Forelimb muscle (tissue), 1 donor: ENCODE measurements around the gene NFIL3. TPM values are rescaled to one million over a fixed set of nuclear protein-coding genes. Genes with fewer than 3 reads are reported as not detected.

ENCODE experiments used
- DNase-seq: peaks from one replicate; pipeline ENCODE4 v3.0.0-alpha.2; 2013; ENCODE audit warnings: low read depth
- polyA plus RNA-seq: library from polyadenylated mRNA; unstranded; fragments of 120-200 nt; gene quantifications from one replicate; pipeline ENCODE4 v1.2.1, GENCODE V29; 2013; ENCODE audit not compliant: insufficient read length

Gene NFIL3
- polyA plus RNA-seq, 1 donor: 24.9 TPM

DNA sequence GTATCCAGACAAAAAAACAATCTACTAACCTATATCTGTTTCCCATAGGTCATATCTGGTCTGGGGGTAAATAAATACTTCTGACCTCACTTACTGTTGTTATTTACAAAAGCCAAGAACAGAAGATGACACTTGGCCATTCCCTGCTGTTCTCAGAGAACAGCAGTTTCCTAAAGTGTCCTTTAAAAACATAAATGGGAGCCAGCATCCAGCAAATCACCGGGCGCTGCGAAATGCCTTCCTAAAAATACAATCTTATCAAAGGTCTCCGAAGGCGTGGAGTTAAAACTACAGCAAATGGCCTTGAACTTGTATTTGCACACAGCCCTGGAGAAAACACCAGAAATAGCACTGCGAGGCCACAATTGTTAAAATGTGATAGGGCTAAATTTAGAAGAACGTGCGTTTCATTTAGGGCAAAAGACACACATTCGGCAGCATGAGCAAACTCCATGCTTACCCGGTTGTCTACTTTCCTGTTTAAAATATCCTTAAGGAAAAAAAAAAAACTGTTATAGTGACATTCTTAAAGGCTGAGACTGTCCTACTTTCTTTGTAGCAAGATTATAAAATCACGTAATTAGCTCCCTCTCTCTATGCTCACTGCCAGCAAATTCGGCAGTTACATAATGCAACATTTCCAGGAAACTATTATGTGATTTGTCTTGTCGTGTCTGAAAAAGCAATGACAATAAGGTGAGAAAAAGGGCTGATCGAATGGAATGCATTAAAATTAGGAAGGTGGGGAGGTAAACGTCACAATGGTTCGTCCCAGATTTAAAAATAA, 1.5 kb downstream of the NFIL3 start:
- DNase-seq: no peak

DNA sequence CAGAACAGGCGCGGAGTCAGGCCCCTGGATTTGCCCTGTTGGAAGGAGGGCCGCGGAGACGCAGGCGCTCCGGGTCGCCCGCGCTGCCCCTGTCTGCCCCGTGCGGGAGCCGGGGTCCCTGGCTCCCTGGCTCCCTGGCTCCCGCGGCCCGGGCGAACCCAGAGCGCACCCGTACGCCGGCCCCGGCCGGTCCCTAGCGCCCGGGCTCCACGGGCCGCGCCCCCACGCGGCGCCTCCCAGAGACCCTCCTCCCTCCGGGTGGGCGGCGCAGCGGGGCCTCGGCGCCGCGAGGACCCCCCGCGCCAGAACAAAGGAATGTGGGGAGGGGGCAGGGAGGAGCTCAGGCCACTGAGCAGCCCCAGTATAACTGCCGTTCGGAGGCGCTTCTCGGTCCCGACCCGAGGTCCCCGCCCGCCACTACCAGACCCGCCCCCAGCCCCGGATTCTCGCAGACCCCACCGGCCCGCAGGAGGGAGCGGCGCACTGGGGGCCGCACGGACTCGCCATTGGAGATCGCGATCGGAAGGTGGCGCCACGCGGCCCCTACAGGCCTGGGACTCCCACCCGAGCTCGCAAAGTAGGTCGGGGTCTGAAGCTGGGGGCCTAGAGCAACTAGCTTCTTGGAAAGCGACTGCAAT, 2.4 kb downstream of the NFIL3 start:
- DNase-seq: no peak

- DNase-seq: no peak
Observed at GRCh38 chr9:91420501-91421127, 3.0 kb downstream of the NFIL3 start.

- no peak for DNase-seq
Observed at GRCh38 chr9:91419222-91420191, 4.1 kb downstream of the NFIL3 start.

DNA sequence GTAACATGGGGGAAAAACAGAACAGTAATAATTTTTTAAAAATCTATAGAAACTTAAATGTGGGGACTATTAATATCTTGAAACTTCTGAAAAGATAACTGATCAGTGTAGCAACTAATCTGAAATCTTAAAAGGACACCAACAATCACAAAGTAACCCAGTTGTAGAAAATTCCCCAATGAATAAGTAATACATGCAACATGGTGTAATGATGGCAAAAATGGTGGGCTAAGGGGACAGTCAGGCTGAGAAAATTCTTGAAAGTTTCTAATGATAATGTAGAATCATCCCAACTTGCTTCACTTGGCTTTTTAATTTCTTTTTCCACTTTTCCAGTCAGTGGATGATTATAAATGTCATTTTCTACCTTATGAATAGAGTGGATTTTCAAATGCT, 5.4 kb downstream of the NFIL3 start:
- no peak for DNase-seq

GRCh38 chr9:91417602-91418214, 5.9 kb downstream of the NFIL3 start:
- no peak for DNase-seq

- no peak for DNase-seq
Observed at GRCh38 chr9:91416096-91416712, 7.4 kb downstream of the NFIL3 start.

GRCh38 chr9:91415290-91415689, 8.3 kb downstream of the NFIL3 start:
- no peak for DNase-seq

GRCh38 chr9:91412941-91413340, 10.7 kb downstream of the NFIL3 start:
- DNase-seq: no peak

- DNase-seq: no peak
Observed at GRCh38 chr9:91411096-91411771, 12.4 kb downstream of the NFIL3 start.

DNA sequence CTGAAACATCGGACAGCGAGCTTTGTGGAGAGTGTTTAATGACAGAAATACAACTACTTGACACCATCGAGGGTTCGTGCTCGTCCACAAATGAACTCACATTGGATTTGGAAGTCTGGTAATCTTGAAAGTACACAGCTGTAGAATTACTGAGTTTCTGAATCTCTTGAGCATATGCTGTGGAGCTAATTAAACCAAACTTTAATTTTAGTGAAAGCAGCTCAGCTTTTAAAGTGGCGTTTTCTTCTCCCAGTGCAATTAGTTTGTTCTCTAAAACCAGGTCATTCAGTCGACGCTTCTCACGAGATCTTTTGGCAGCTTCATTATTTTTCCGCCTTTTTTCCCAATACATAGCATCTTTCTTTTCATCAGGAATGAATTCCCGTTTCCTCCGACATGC, 13.5 kb downstream of the NFIL3 start:
- DNase-seq: no peak

GRCh38 chr9:91408475-91408874, 15.2 kb downstream of the NFIL3 start:
- DNase-seq: no peak

DNA sequence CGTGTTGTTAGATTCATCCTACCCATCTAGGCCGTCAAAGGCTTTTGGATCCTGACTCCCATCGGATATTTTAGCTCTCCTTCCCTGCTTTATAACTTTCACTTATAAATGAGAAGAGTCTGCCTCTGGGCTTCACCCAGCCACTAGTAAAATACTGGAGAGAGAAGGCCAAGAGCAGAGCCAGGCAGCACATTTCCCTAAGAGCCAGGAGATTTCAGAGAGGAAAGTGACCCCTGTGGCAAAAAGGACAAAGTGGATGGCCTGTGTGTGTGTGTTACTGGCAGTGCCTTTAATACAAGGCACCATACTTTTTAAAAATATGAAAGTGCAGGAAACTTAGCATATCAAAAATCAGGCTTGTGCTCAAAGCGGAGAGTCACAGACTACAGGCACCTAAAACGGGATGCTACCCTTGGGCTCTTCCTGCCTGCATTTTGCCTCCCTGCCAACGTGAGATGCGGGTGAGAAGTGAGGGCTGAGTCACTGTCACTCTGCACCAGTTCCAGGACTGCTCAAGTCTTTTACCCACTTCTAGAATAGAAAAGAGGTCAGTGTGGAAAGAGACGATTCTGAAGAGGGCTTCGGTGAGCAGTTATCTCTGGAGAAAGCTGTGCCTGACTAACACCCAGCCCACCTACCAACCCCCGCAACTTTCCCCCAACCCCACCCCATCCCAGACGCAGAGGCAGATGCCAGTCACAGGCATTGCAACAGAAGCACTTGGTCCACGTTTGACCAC, 15.9 kb downstream of the NFIL3 start:
- no peak for DNase-seq

GRCh38 chr9:91405343-91406077, 18.1 kb downstream of the NFIL3 start:
- DNase-seq: no peak

GRCh38 chr9:91403665-91404543, 19.7 kb downstream of the NFIL3 start:
- DNase-seq: no peak

DNA sequence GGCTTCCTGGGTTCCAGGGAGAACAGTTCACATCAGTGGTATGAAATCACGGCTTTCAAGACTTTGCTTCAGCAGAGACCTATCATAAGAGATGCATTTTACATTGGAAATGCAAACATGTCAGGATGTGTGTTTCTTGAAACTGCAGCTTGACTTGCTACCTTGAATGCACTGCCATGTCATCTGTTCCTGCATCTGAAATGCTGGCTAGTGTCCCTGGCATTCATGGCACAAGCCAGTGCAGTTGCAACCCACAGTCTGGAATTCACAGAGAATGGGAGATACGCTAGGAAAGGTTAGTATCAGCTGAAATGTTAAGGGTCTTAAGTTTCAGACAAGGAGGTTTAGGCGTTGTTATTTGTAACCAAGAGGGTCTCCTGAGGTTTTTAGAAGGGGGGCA, 24.7 kb downstream of the NFIL3 start:
- no peak for DNase-seq

DNA sequence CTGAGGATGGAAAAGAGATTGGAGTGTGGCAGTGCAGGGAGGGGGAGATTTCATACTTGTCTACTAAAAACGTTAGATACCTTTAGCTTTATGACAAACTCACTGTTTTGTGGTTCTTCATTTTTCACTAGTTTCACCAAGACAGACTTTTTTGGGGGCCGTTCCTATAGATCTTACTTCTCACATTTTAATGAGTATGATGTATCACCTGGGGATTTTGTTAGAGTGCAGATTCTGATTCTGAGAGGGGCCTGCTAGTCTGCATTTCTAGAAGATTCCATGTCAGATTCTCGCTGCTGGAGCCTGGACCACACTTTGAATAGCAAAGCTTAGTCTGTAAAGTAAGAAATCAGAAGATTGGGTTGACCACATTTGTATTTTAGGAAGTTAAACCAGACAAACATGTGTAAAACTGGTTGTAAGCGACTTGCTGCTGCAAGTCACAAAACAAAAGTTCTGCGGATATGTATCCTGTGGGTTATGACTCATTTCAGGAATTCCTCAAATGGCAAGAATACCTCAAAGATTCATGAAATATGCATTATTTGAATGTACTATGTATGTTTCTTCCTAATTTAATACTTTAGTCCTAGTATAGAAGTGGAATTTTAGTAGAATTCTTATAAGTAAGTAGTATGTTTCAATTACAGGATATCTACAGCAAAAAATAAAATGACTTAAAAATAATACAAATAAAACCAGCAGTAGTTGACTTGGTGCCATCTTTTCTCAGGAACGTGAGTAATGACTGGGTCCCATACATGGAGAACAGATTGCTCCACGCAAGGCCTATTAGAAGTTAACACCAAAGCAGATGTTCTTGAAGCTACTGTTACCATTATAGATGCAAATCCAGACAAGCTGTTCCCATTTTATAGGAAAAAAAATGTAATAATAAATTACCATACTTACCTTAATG, 27.8 kb downstream of the NFIL3 start:
- DNase-seq: no peak
